Measurements from ENCODE around the gene LSM6.

LSM6 gene

GRCh38 chr4:146186596-146186995 is 11.1 kb downstream of the LSM6 start:
- no peak for DNase-seq

GRCh38 chr4:146190456-146190855 is 14.9 kb downstream of the LSM6 start:
- no peak for DNase-seq

GRCh38 chr4:146191766-146192458 is 16.4 kb downstream of the LSM6 start:
- no peak for DNase-seq

GRCh38 chr4:146193628-146194027 is 18.1 kb downstream of the LSM6 start:
- DNase-seq: no peak

- no peak for DNase-seq
Measured at GRCh38 chr4:146194212-146194611, 18.7 kb downstream of the LSM6 start.

- no peak for DNase-seq
Measured at GRCh38 chr4:146202665-146203064, 27.1 kb downstream of the LSM6 start.

- no peak for DNase-seq
Measured at GRCh38 chr4:146207410-146207809, 31.9 kb downstream of the LSM6 start.

- DNase-seq: no peak
Measured at GRCh38 chr4:146210890-146211289, 35.4 kb downstream of the LSM6 start.

- DNase-seq: no peak
Measured at GRCh38 chr4:146211440-146211839, 35.9 kb downstream of the LSM6 start.

- DNase-seq: no peak
Measured at GRCh38 chr4:146212781-146213180, 37.3 kb downstream of the LSM6 start.

GRCh38 chr4:146214238-146214637 is 38.7 kb downstream of the LSM6 start, which contains the start of gene REELD1:
Gene REELD1 (plus strand): TSS chr4:146214538. CDS start chr4:146216953, 2,415 bp downstream.
- DNase-seq: no peak

GRCh38 chr4:146222313-146222712 is 46.8 kb downstream of the LSM6 start:
- no peak for DNase-seq

GRCh38 chr4:146224326-146224966 is 48.9 kb downstream of the LSM6 start:
- DNase-seq: no peak

GRCh38 chr4:146229406-146229805 is 53.9 kb downstream of the LSM6 start:
- no peak for DNase-seq

- DNase-seq: no peak
Measured at GRCh38 chr4:146232131-146232722, 56.7 kb downstream of the LSM6 start.

- DNase-seq: no peak
Measured at GRCh38 chr4:146235654-146236177, 60.2 kb downstream of the LSM6 start.

- DNase-seq: no peak
Measured at GRCh38 chr4:146236216-146236615, 60.7 kb downstream of the LSM6 start.

GRCh38 chr4:146237092-146237491 is 61.6 kb downstream of the LSM6 start:
- no peak for DNase-seq

GRCh38 chr4:146238107-146238506 is 62.6 kb downstream of the LSM6 start:
- no peak for DNase-seq

All from activated CD4-positive, alpha-beta T cell treated with anti-CD3 and anti-CD28 coated beads, Interleukin-2, Interleukin-6, amounts not matched to agents 100 ng/mL and 50 ng/mL, durations not matched to agents 16 hours and 8 hours (primary cell).